Activated CD4-positive, alpha-beta T cell treated with anti-CD3 and anti-CD28 coated beads for 48 hours (primary cell): ENCODE results near the gene TOR3A.
"Not testable (repeated sequence)": the region's sequence is repeated elsewhere in the genome, so short reads cannot be mapped to it uniquely, and the experiment has no call there.

Experiments used
- DNase-seq: peaks from one replicate; pipeline ENCODE4 v3.0.0-alpha.2; 2020

Gene TOR3A

GRCh38 chr1:179119513-179119912 lies 37.6 kb downstream of the TOR3A start:
- DNase-seq: no peak

GRCh38 chr1:179120736-179121135 lies 38.9 kb downstream of the TOR3A start:
- DNase-seq: no peak

GRCh38 chr1:179121159-179121938 lies 39.5 kb downstream of the TOR3A start:
- peak; percentile 51 for DNase-seq

- DNase-seq: no peak
Observed at GRCh38 chr1:179124873-179125272, 43.0 kb downstream of the TOR3A start.

- no peak for DNase-seq
Observed at GRCh38 chr1:179126338-179127060, 44.6 kb downstream of the TOR3A start.

GRCh38 chr1:179127163-179127895 lies 45.5 kb downstream of the TOR3A start:
- no peak for DNase-seq

GRCh38 chr1:179128520-179128919 lies 46.6 kb downstream of the TOR3A start:
- DNase-seq: no peak

- DNase-seq: peak; percentile 18
Observed at GRCh38 chr1:179129702-179130473, 48.0 kb downstream of the TOR3A start.

GRCh38 chr1:179135168-179135567 lies 53.3 kb downstream of the TOR3A start:
- DNase-seq: not testable (repeated sequence)

- DNase-seq: not testable (repeated sequence)
Observed at GRCh38 chr1:179135707-179136106, 53.8 kb downstream of the TOR3A start.

GRCh38 chr1:179137617-179138255 lies 55.9 kb downstream of the TOR3A start:
- DNase-seq: no peak

- DNase-seq: not testable (repeated sequence)
Observed at GRCh38 chr1:179138755-179139154, 56.9 kb downstream of the TOR3A start.

GRCh38 chr1:179141592-179142251 lies 59.9 kb downstream of the TOR3A start:
- DNase-seq: peak; percentile 54

- no peak for DNase-seq
Observed at GRCh38 chr1:179142889-179143299, 61.0 kb downstream of the TOR3A start.

- DNase-seq: no peak
Observed at GRCh38 chr1:179143322-179143721, 61.5 kb downstream of the TOR3A start.

- DNase-seq: no peak
Observed at GRCh38 chr1:179144626-179145025, 62.8 kb downstream of the TOR3A start.

- DNase-seq: no peak
Observed at GRCh38 chr1:179145521-179145920, 63.7 kb downstream of the TOR3A start.
